Measurements from ENCODE around the gene LRCH1. TPM values are rescaled to one million over a fixed set of nuclear protein-coding genes. Genes with fewer than 3 reads are reported as not detected.

The LRCH1 gene
- total RNA-seq, 1 donor: 6.9 TPM

DNA sequence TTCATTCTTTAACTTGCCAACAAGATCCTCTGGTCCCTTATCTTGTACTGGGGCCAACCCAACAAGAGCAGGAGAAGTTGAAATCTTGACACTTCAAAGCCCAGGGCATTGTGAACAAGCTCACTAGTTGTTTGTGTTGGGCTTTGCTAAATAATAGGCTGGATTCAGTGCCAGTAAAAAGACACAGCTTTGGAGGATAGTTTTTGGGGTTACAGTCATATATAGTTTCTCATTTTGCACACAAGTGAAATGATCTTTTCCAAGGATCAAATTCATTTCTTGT lies 30.3 kb upstream of the LRCH1 start:
- H3K4me2 ChIP-seq (ENCODE audit: insufficient read depth, low read length): no peak overlapping the region
- no peaks in the 10 kb centered on the region for H3K79me2 ChIP-seq (ENCODE audit: insufficient read depth, low read length)
- peaks cover under 1% of the 10 kb centered on the region for H3K4me1 ChIP-seq (ENCODE audit: insufficient read depth, low read length)
- no peak for DNase-seq (ENCODE audit: insufficient read length, low spot score, missing footprints)
- no peak overlapping the region for H3K4me3 ChIP-seq (ENCODE audit: insufficient read depth, low read length)
- H3K36me3 ChIP-seq (ENCODE audit: insufficient read depth, low read length): no peaks in the 10 kb centered on the region
- no peaks in the 10 kb centered on the region for H3K9me3 ChIP-seq (ENCODE audit: low read depth, low read length)
- no peak overlapping the region for H3K27ac ChIP-seq (ENCODE audit: low read depth, low read length)
- TF ChIP-seq, protein P1, sequence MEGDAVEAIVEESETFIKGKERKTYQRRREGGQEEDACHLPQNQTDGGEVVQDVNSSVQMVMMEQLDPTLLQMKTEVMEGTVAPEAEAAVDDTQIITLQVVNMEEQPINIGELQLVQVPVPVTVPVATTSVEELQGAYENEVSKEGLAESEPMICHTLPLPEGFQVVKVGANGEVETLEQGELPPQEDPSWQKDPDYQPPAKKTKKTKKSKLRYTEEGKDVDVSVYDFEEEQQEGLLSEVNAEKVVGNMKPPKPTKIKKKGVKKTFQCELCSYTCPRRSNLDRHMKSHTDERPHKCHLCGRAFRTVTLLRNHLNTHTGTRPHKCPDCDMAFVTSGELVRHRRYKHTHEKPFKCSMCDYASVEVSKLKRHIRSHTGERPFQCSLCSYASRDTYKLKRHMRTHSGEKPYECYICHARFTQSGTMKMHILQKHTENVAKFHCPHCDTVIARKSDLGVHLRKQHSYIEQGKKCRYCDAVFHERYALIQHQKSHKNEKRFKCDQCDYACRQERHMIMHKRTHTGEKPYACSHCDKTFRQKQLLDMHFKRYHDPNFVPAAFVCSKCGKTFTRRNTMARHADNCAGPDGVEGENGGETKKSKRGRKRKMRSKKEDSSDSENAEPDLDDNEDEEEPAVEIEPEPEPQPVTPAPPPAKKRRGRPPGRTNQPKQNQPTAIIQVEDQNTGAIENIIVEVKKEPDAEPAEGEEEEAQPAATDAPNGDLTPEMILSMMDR (IDR thresholded peaks at IDR 0.05; ENCODE audit: extremely low read depth, low read depth, low read length): no peak
- H3K27me3 ChIP-seq (ENCODE audit: insufficient read depth, low read length): peaks cover 16% of the 10 kb centered on the region
- no peak overlapping the region for H2AFZ ChIP-seq (ENCODE audit: low read length)
- no peaks in the 10 kb centered on the region for H4K20me1 ChIP-seq (ENCODE audit: insufficient read depth, low read length)

DNA sequence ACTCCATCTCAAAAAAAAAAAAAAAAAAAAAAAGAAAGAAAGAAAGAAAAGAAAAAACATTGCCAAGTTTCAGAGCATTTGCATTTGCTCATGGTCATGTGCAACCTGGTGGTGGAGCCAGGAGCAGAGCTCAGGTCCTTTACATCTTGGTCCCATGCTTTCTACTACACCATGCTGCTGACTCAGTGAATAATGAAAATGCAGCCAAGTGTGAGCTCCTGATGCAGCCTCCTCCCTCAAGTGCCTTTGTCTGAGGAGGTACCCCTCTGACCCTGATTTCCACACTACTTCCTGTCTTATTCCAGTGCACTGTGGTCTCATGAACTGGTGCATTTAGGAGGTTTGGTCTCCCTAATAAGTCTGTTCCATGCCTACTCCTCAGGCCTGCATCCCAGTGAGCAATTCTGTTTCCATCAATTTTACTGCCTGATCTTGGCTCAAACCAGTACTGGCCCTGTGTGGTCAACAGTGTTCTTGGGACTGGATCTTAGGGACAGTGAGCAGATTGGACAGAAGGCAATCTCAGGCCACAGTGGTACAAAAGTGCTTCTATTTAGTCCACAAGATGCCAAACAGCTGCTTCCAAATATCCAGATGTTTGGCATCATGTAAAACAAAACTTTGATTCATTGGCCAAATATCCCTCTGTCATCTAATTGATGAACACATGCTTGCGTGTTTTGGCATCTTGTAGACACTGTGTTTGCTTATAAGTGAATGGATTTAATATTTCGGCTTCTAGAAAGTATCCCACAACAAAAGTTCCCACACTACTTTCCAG lies 28.8 kb upstream of the LRCH1 start:
- no peak overlapping the region for H3K27ac ChIP-seq (ENCODE audit: low read depth, low read length)
- H2AFZ ChIP-seq (ENCODE audit: low read length): no peak overlapping the region
- H3K4me1 ChIP-seq (ENCODE audit: insufficient read depth, low read length): no peaks in the 10 kb centered on the region
- no peaks in the 10 kb centered on the region for H4K20me1 ChIP-seq (ENCODE audit: insufficient read depth, low read length)
- H3K27me3 ChIP-seq (ENCODE audit: insufficient read depth, low read length): peaks cover 11% of the 10 kb centered on the region
- H3K79me2 ChIP-seq (ENCODE audit: insufficient read depth, low read length): no peaks in the 10 kb centered on the region
- DNase-seq (ENCODE audit: insufficient read length, low spot score, missing footprints): peak; percentile 36
- TF ChIP-seq, protein P1 (IDR thresholded peaks at IDR 0.05; ENCODE audit: extremely low read depth, low read depth, low read length): no peak
- no peak overlapping the region for H3K4me3 ChIP-seq (ENCODE audit: insufficient read depth, low read length)
- no peak overlapping the region for H3K4me2 ChIP-seq (ENCODE audit: insufficient read depth, low read length)
- no peaks in the 10 kb centered on the region for H3K36me3 ChIP-seq (ENCODE audit: insufficient read depth, low read length)
- no peaks in the 10 kb centered on the region for H3K9me3 ChIP-seq (ENCODE audit: low read depth, low read length)

DNA sequence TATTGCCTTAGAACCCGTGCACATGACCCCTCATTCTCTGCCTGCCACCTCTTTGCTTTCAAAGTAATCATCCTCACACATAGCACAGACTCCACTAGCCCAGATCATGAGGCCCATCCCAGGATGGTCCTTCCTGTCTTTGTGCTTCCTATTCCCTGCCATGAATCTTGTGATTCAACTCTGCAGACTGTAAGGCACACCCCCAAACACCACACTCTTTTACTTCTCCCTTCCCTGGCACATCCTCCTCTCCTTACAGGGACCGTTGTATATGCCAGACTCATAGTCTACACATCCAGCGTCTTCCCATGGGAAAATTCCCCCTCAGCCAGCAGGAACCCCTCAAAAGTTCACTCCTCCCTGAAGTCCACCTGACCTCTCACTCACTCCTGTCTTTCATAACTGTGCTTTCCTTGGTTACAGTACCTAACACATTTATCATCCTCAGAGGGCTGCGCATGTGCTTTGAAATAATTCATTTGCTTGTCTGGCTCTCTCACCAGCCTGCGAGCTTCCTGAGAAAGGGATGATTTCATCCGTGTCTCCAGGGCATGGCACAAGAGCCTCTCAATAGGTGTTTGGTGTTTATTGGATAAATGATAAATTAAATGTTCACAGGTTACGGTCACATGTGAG lies 26.8 kb upstream of the LRCH1 start:
- DNase-seq (ENCODE audit: insufficient read length, low spot score, missing footprints): no peak
- H2AFZ ChIP-seq (ENCODE audit: low read length): no peak overlapping the region

DNA sequence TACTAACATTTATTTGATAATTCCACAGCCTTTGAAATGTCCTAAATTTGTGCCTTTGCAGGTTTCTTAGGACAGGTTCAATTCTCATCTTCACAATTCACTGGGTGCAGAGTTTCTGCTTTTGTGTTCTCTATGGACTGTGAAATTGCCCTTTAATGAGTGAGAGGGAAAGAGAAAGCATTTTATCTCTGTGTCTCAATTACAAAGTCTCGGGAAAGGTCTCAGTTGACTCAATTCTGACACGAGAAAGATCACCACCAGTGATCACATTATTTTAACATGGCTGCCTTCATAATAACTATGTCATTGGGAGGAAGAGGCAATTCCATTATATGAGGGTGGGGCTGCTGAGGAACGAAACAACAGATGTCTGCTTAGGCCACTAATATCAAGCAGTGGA lies 26.2 kb upstream of the LRCH1 start:
- no peaks in the 10 kb centered on the region for H3K9me3 ChIP-seq (ENCODE audit: low read depth, low read length)
- H4K20me1 ChIP-seq (ENCODE audit: insufficient read depth, low read length): no peaks in the 10 kb centered on the region
- no peak overlapping the region for H2AFZ ChIP-seq (ENCODE audit: low read length)
- no peaks in the 10 kb centered on the region for H3K36me3 ChIP-seq (ENCODE audit: insufficient read depth, low read length)
- no peaks in the 10 kb centered on the region for H3K79me2 ChIP-seq (ENCODE audit: insufficient read depth, low read length)
- no peak overlapping the region for H3K4me3 ChIP-seq (ENCODE audit: insufficient read depth, low read length)
- DNase-seq (ENCODE audit: insufficient read length, low spot score, missing footprints): no peak
- H3K4me1 ChIP-seq (ENCODE audit: insufficient read depth, low read length): peaks cover 13% of the 10 kb centered on the region
- TF ChIP-seq, protein P1 (IDR thresholded peaks at IDR 0.05; ENCODE audit: extremely low read depth, low read depth, low read length): no peak
- no peak overlapping the region for H3K27ac ChIP-seq (ENCODE audit: low read depth, low read length)
- no peak overlapping the region for H3K4me2 ChIP-seq (ENCODE audit: insufficient read depth, low read length)
- H3K27me3 ChIP-seq (ENCODE audit: insufficient read depth, low read length): peaks cover 6% of the 10 kb centered on the region

More for the DNA sequence above, 26.8 kb upstream of the LRCH1 start:
- Histone ChIP-seq H3K4me2 (ENCODE audit: insufficient read depth, low read length) (no peak overlapping the region), H3K9me3 (ENCODE audit: low read depth, low read length) (no peaks in the 10 kb centered on the region), H4K20me1 (ENCODE audit: insufficient read depth, low read length) (no peaks in the 10 kb centered on the region), H3K4me3 (ENCODE audit: insufficient read depth, low read length) (no peak overlapping the region), H3K27ac (ENCODE audit: low read depth, low read length) (no peak overlapping the region), H3K27me3 (ENCODE audit: insufficient read depth, low read length) (peaks cover 6% of the 10 kb centered on the region), H3K79me2 (ENCODE audit: insufficient read depth, low read length) (no peaks in the 10 kb centered on the region), H3K4me1 (ENCODE audit: insufficient read depth, low read length) (peaks cover 13% of the 10 kb centered on the region), H3K36me3 (ENCODE audit: insufficient read depth, low read length) (no peaks in the 10 kb centered on the region)
- TF ChIP-seq, protein P1 (IDR thresholded peaks at IDR 0.05; ENCODE audit: extremely low read depth, low read depth, low read length): no peak
